AG10803 (cell line): ENCODE data around the gene STN1.
A peak's percentile ranks its signal among the peaks of the same experiment; 100 is the strongest.

Experiments used
- DNase-seq: peaks from one replicate; pipeline ENCODE4 v3.0.0; 2010; ENCODE audit warnings: low read depth
- H3K4me3 ChIP-seq: 2 replicates; pipeline ENCODE4 v1.5.1; 2011; ENCODE audit warnings: mild to moderate bottlenecking, low read length, control low read depth
- CTCF ChIP-seq: conservative IDR thresholded peaks from 2 replicates; pipeline ENCODE4 v1.5.1; 2011; ENCODE audit warnings: mild to moderate bottlenecking, low read length, control low read depth, inconsistent platforms

Gene STN1

GRCh38 chr10:103889121-103889720 is 28.8 kb downstream of the STN1 start:
- no peak for TF ChIP-seq CTCF
- H3K4me3 ChIP-seq: no peak overlapping the region
- DNase-seq: peak; percentile 18

GRCh38 chr10:103888113-103888841 is 29.7 kb downstream of the STN1 start:
- no peak overlapping the region for H3K4me3 ChIP-seq
- peak; percentile 75 for DNase-seq
- peak; percentile 94 for TF ChIP-seq CTCF

- no peak for TF ChIP-seq CTCF
- peak; percentile 82 for DNase-seq
Observed at GRCh38 chr10:103885617-103886016, 32.4 kb downstream of the STN1 start.

GRCh38 chr10:103884681-103885139 is 33.3 kb downstream of the STN1 start:
- H3K4me3 ChIP-seq: no peak overlapping the region
- TF ChIP-seq CTCF: peak; percentile 86
- DNase-seq: peak; percentile 69

More at GRCh38 chr10:103885617-103886016, 32.4 kb downstream of the STN1 start:
- no peak overlapping the region for H3K4me3 ChIP-seq

GRCh38 chr10:103882285-103883007 is 35.5 kb downstream of the STN1 start:
- no peak overlapping the region for H3K4me3 ChIP-seq
- TF ChIP-seq CTCF: no peak
- no peak for DNase-seq

- no peak for DNase-seq
- no peak for TF ChIP-seq CTCF
- no peak overlapping the region for H3K4me3 ChIP-seq
Observed at GRCh38 chr10:103881416-103882284, 36.3 kb downstream of the STN1 start.
